Measurements from ENCODE around the gene CELF6.

DNA sequence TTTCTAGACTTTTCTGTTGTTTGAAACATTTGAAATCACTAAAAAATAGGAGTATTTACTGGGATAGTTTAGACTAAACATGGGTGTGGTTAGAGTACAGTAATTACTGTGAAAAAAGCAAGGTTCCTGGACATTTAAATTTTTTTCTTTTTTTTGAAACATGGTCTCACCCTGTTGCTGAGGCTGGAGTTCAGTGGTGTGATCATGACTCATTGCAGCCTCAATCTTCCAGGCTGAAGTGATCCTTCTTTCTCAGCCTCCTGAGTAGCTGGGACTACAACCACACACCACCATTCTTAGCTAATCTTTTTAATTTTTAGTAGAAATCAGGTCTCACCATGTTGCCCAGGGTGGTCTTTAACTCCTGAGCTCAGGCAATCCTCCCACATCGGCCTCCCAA, 20.4 kb upstream of the CELF6 start:
- TF ChIP-seq, protein P1, sequence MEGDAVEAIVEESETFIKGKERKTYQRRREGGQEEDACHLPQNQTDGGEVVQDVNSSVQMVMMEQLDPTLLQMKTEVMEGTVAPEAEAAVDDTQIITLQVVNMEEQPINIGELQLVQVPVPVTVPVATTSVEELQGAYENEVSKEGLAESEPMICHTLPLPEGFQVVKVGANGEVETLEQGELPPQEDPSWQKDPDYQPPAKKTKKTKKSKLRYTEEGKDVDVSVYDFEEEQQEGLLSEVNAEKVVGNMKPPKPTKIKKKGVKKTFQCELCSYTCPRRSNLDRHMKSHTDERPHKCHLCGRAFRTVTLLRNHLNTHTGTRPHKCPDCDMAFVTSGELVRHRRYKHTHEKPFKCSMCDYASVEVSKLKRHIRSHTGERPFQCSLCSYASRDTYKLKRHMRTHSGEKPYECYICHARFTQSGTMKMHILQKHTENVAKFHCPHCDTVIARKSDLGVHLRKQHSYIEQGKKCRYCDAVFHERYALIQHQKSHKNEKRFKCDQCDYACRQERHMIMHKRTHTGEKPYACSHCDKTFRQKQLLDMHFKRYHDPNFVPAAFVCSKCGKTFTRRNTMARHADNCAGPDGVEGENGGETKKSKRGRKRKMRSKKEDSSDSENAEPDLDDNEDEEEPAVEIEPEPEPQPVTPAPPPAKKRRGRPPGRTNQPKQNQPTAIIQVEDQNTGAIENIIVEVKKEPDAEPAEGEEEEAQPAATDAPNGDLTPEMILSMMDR (IDR thresholded peaks at IDR 0.05) = no peak
- TF ChIP-seq POLR2AphosphoS5 (IDR thresholded peaks at IDR 0.05) = no peak
